T1000 (cell line): ENCODE results near the gene TCFL5.

Experiments used
- DNase-seq: peaks from one replicate; lab custom pipeline; 2025; ENCODE audit warnings: mixed read lengths; lab: John Stamatoyannopoulos, UW

Gene TCFL5

GRCh38 chr20:62895539-62895938, 33.9 kb upstream of the TCFL5 start:
- no peak for DNase-seq

- DNase-seq: no peak
These were observed 32.6 kb upstream of the TCFL5 start for GRCh38 chr20:62894261-62894660.

- DNase-seq: no peak
These were observed 32.1 kb upstream of the TCFL5 start for GRCh38 chr20:62893700-62894099.

GRCh38 chr20:62892348-62893304, 31.0 kb upstream of the TCFL5 start:
- DNase-seq: no peak

- no peak for DNase-seq
These were observed 29.5 kb upstream of the TCFL5 start for GRCh38 chr20:62891111-62891510.

GRCh38 chr20:62890444-62890843, 28.8 kb upstream of the TCFL5 start:
- no peak for DNase-seq

GRCh38 chr20:62889871-62890270, 28.2 kb upstream of the TCFL5 start:
- no peak for DNase-seq

- no peak for DNase-seq
These were observed 27.8 kb upstream of the TCFL5 start for GRCh38 chr20:62889411-62889810.

GRCh38 chr20:62888910-62889309, 27.3 kb upstream of the TCFL5 start:
- no peak for DNase-seq

GRCh38 chr20:62888406-62888805, 26.8 kb upstream of the TCFL5 start:
- no peak for DNase-seq

GRCh38 chr20:62887860-62888239, 26.2 kb upstream of the TCFL5 start:
- DNase-seq: no peak

- DNase-seq: peak; percentile 70
These were observed 25.7 kb upstream of the TCFL5 start for GRCh38 chr20:62887152-62887859.

GRCh38 chr20:62886709-62887058, 25.1 kb upstream of the TCFL5 start:
- no peak for DNase-seq

GRCh38 chr20:62885896-62886708, 24.5 kb upstream of the TCFL5 start:
- no peak for DNase-seq

GRCh38 chr20:62885046-62885895, 23.6 kb upstream of the TCFL5 start:
- DNase-seq: no peak

GRCh38 chr20:62884556-62884955, 22.9 kb upstream of the TCFL5 start:
- no peak for DNase-seq

GRCh38 chr20:62882426-62882825, 20.8 kb upstream of the TCFL5 start:
- no peak for DNase-seq

GRCh38 chr20:62881662-62882395, 20.2 kb upstream of the TCFL5 start:
- no peak for DNase-seq

- no peak for DNase-seq
These were observed 19.5 kb upstream of the TCFL5 start for GRCh38 chr20:62880935-62881661.
